ENCODE results near the gene EMP2.

Gene EMP2

GRCh38 chr16:10620120-10620519 is 39.7 kb upstream of the EMP2 start:
- no peaks in the 10 kb centered on the region for H3F3A ChIP-seq (ENCODE audit: control insufficient read depth, insufficient read depth)
- no peaks in the 10 kb centered on the region for H3K9me3 ChIP-seq (ENCODE audit: control insufficient read depth, insufficient read depth, low read length)
- no peak overlapping the region for H3K27ac ChIP-seq (ENCODE audit: low read depth, low read length)
- no peaks in the 10 kb centered on the region for H3K9me2 ChIP-seq (replicated peaks; ENCODE audit: control insufficient read depth, low read length)
- H3K27me3 ChIP-seq (ENCODE audit: control insufficient read depth, low read length): peaks cover 6% of the 10 kb centered on the region
- TF ChIP-seq EZH2phosphoT487 (IDR thresholded peaks at IDR 0.05; ENCODE audit: borderline replicate concordance, low read length): no peak
- TF ChIP-seq, protein P1, sequence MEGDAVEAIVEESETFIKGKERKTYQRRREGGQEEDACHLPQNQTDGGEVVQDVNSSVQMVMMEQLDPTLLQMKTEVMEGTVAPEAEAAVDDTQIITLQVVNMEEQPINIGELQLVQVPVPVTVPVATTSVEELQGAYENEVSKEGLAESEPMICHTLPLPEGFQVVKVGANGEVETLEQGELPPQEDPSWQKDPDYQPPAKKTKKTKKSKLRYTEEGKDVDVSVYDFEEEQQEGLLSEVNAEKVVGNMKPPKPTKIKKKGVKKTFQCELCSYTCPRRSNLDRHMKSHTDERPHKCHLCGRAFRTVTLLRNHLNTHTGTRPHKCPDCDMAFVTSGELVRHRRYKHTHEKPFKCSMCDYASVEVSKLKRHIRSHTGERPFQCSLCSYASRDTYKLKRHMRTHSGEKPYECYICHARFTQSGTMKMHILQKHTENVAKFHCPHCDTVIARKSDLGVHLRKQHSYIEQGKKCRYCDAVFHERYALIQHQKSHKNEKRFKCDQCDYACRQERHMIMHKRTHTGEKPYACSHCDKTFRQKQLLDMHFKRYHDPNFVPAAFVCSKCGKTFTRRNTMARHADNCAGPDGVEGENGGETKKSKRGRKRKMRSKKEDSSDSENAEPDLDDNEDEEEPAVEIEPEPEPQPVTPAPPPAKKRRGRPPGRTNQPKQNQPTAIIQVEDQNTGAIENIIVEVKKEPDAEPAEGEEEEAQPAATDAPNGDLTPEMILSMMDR (IDR thresholded peaks at IDR 0.05; ENCODE audit: low read depth, low read length, poor library complexity, severe bottlenecking): no peak
- no peaks in the 10 kb centered on the region for H4K20me1 ChIP-seq (ENCODE audit: control insufficient read depth, insufficient read depth, low read depth, low read length)
- H3K4me3 ChIP-seq (ENCODE audit: low read length): no peak overlapping the region
- no peaks in the 10 kb centered on the region for H3K4me1 ChIP-seq (ENCODE audit: control insufficient read depth, low read length)
- no peak overlapping the region for H3K4me2 ChIP-seq (ENCODE audit: low read length)
- H3K79me2 ChIP-seq (ENCODE audit: control insufficient read depth, low read length): no peaks in the 10 kb centered on the region
- no peaks in the 10 kb centered on the region for H3K36me3 ChIP-seq (ENCODE audit: control insufficient read depth, low read length)

- no peaks in the 10 kb centered on the region for H3K9me2 ChIP-seq (replicated peaks; ENCODE audit: control insufficient read depth, low read length)
- H3K27ac ChIP-seq (ENCODE audit: low read depth, low read length): no peak overlapping the region
- H3K36me3 ChIP-seq (ENCODE audit: control insufficient read depth, low read length): no peaks in the 10 kb centered on the region
- TF ChIP-seq, protein P1 (IDR thresholded peaks at IDR 0.05; ENCODE audit: low read depth, low read length, poor library complexity, severe bottlenecking): no peak
- TF ChIP-seq EZH2phosphoT487 (IDR thresholded peaks at IDR 0.05; ENCODE audit: borderline replicate concordance, low read length): no peak
- no peaks in the 10 kb centered on the region for H4K20me1 ChIP-seq (ENCODE audit: control insufficient read depth, insufficient read depth, low read depth, low read length)
- peaks cover 8% of the 10 kb centered on the region for H3K27me3 ChIP-seq (ENCODE audit: control insufficient read depth, low read length)
- H3F3A ChIP-seq (ENCODE audit: control insufficient read depth, insufficient read depth): no peaks in the 10 kb centered on the region
- H3K79me2 ChIP-seq (ENCODE audit: control insufficient read depth, low read length): no peaks in the 10 kb centered on the region
- no peaks in the 10 kb centered on the region for H3K9me3 ChIP-seq (ENCODE audit: control insufficient read depth, insufficient read depth, low read length)
- H3K4me1 ChIP-seq (ENCODE audit: control insufficient read depth, low read length): no peaks in the 10 kb centered on the region
- no peak overlapping the region for H3K4me2 ChIP-seq (ENCODE audit: low read length)
- no peak overlapping the region for H3K4me3 ChIP-seq (ENCODE audit: low read length)
Observed at GRCh38 chr16:10619271-10619849, 39.0 kb upstream of the EMP2 start.

- Histone ChIP-seq H3K27me3 (ENCODE audit: control insufficient read depth, low read length) (peaks cover 11% of the 10 kb centered on the region), H3K4me2 (ENCODE audit: low read length) (no peak overlapping the region), H3K4me1 (ENCODE audit: control insufficient read depth, low read length) (no peaks in the 10 kb centered on the region), H3K36me3 (ENCODE audit: control insufficient read depth, low read length) (no peaks in the 10 kb centered on the region), H3K9me2 (replicated peaks; ENCODE audit: control insufficient read depth, low read length) (no peaks in the 10 kb centered on the region), H3K4me3 (ENCODE audit: low read length) (no peak overlapping the region), H3K9me3 (ENCODE audit: control insufficient read depth, insufficient read depth, low read length) (no peaks in the 10 kb centered on the region), H4K20me1 (ENCODE audit: control insufficient read depth, insufficient read depth, low read depth, low read length) (no peaks in the 10 kb centered on the region), H3K79me2 (ENCODE audit: control insufficient read depth, low read length) (no peaks in the 10 kb centered on the region), H3K27ac (ENCODE audit: low read depth, low read length) (no peak overlapping the region), H3F3A (ENCODE audit: control insufficient read depth, insufficient read depth) (no peaks in the 10 kb centered on the region)
- TF ChIP-seq, protein P1 (IDR thresholded peaks at IDR 0.05; ENCODE audit: low read depth, low read length, poor library complexity, severe bottlenecking): no peak
- no peak for TF ChIP-seq EZH2phosphoT487 (IDR thresholded peaks at IDR 0.05; ENCODE audit: borderline replicate concordance, low read length)
Observed at GRCh38 chr16:10618710-10619209, 38.4 kb upstream of the EMP2 start.
